HG03066 (cell line): ENCODE results near the gene LEMD1.

Experiments used
- ATAC-seq: cut with Tn5 transposase; IDR thresholded peaks from one replicate; pipeline ENCODE4 v1.9.1; 2021; ENCODE audit warnings: low read depth; ENCODE audit not compliant: unreplicated experiment

The LEMD1 gene, protein sequence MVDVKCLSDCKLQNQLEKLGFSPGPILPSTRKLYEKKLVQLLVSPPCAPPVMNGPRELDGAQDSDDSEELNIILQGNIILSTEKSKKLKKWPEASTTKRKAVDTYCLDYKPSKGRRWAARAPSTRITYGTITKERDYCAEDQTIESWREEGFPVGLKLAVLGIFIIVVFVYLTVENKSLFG

DNA sequence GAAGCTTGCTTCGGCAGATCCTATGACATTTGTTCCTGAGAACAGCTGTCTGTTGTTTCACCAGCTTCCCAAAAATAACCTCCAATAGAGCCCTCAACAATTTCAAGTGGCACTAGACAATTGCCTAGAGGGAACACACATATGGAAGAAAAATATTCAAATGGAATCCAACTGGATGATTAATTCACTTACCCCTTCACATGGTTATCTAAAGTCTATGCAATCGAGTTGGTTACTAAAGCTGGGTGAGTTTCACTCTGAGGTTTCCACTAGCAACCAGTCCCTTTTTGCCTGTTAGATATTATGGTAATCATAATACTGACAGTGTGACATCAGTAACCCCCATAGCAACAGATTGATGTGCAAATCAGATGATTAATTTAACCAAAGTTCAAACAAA, at the start of gene LEMD1:
Gene LEMD1 (minus strand): TSS at position 259 of the 400 bp plus-strand sequence. CDS start 1,520 bp downstream, outside the sequence.
- no peak for ATAC-seq

GRCh38 chr1:205470131-205470530, 48.3 kb upstream of the LEMD1 start:
- ATAC-seq = no peak

GRCh38 chr1:205466595-205467220, 44.9 kb upstream of the LEMD1 start:
- ATAC-seq = no peak

DNA sequence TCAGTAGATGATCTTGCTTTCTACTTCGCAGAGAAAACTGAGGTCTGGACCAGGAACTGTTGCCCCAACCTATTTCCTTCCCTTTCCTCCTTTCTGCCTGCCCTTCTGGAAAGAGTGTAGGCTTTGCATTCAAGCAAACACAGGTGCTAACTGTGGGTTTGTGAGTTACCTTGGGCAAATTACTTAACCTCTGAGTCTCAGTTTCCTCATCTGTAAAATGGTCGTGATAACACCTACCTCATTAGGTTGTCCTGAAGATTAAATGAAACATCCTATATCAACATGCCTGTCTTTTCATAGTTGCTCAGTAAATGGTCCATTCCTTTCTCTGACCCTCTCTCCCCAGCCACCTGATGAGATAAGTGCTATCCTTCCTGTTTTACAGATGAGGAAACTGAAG, 43.5 kb upstream of the LEMD1 start:
- no peak for ATAC-seq

DNA sequence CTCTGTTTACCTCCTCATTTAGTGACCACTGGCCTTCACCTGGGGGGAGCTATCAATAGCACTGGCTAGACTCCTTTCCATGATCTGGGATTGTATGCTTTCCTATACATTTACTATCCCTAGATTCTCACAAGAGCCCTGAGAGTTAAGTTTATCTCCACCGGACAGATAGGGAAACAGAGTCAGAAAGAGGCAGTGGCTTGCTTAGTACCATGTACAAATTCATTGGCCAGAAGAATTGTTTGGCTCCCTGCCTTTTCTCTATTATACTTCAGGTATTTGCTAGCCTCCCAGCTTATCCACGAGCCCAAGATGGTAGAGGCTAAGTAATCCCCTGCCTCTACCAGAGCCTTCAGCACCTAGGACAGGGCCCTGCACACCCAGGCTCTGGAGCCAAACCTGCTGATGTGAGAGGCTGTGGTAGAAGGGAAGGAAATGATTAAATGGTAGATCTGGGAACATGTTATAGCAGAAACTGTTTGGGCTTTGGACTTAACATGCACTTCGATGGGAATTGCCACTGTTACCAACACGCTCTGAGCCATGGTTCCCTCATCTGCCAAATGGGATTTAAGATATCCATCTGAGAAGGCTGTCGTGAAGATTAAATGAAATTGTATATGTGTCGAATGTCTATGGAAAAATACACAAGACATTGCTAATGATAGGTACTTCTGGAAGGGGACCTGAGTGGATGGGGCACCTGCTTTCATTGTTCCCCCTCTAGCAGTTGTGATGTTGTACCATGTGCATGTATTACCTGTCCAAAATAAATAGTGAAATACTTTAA, 37.1 kb upstream of the LEMD1 start:
- ATAC-seq = no peak

DNA sequence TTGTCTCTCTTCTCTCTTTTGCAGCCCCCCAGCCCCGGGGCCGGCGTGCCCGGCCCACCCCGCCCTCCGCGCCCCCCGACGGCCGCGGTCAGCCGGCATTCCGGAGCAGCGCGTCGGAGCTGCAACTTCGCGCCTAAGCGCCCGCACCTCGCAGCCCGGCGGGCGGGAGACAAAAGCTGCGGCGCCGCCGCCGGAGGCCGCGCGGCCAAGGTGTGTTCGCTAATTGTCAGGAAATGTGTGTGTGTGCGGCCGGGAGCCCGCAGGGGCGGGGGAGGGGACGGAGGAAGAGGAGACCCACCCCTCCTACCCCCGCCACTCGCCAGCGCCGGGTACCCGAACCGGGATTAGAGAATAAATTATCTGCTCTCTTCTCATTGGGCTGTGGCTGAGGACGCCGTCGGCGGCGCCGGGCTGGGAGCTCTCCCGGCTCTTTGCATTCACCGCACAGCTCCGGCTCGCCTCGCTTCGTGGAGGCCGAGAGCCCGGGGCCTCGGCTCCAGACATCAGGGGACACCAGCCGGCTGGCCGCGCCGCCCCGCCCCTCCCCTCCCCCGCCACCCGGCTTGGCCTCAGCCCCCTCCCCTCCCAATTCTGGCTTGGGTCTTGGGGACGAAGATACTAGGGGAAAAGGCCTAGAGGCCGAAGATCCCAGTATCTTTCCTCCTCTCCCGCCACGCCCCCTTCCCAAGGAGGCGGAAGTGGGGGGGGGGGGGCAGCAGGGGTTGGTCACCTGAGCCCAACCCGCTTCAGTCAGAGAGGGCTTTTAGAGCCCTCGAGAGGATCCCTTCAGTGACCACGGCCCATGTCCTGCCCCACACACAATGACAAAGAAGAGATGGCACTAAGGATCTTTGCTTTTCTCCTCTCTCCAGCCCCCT, 35.3 kb upstream of the LEMD1 start:
- ATAC-seq = no peak

GRCh38 chr1:205456383-205456867, 34.6 kb upstream of the LEMD1 start:
- no peak for ATAC-seq

DNA sequence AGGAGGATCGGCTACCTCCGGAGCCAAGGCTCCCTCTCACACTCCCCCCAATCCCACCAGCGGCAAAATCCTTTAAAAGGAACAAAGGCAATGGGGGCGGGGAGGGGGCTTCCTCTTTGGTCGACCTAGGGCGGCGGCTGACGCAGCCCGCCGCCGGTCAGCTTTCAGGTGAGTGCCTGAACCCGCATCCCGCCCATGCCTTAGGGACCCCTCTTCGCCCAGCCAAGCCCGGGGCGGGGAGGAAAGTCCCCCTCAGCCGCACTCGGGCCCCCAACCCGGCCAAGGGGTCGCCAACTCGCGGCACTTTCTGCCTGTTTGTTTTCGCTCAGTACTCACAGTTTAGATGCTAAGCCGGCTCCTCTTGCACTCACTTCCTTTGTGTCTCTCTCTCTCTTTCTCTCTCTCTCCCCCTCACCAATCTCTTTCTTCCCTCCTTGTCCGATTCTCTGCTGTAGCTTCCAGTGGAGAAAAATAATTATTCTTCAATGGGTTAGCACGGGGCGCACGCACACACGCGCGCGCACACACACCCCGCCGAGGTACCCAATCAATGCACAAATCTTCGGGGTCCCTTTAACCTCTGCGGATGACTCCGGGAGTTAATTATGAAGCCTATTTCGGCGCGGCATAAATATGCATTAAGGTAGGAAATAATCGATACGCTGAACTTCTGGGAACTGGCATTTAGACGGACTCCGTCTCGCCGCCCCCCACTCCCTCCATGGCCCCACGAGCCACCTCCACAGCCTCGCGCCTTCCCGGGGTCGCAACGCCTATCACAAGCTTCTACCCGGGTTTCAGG, 33.9 kb upstream of the LEMD1 start, which contains the start of gene BLACAT1:
Gene BLACAT1 (minus strand): TSS at position 465 of the 802 bp plus-strand sequence.
- no peak for ATAC-seq

GRCh38 chr1:205454903-205455335, 33.1 kb upstream of the LEMD1 start:
- no peak for ATAC-seq

DNA sequence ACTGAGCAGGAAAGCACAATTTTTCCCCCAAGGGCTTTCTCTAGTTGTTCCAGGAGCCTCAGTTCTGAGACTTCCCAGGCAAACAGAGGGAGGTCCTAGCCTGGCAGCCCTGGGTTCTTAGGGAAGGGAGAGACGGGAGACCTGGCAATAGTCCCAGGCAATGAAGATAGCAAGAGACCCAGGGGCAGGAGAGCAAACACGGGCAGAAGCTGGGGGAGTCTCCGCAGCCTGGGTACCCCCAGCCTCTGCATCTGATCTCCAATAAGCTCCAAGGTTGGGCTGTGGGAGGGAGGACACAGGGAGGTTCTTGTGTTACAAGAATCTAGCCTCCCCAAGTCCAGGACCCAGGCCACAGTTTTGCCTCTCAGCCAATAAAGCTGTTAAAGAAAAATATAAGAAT, 31.6 kb upstream of the LEMD1 start:
- ATAC-seq = no peak

GRCh38 chr1:205452933-205453332, 31.1 kb upstream of the LEMD1 start:
- ATAC-seq = no peak

DNA sequence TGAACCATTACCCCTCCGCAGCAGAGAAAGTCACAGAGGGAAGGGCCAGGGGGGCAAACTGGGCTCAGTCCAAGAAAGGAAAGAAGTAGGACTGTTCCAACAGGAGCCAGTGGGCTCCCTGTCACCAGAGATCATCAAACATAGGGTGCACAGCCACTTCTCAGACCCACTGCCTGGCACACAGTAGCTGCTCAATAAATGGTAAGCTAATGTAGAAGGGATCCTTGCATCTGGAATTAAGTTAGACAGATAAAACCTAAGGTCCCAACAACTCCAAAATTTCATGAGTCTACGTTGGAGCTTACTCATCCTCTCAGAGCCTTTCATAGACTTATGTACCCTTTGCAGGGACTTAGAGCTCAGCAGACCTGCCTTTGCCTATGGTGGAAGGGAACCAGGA, 30.5 kb upstream of the LEMD1 start:
- ATAC-seq = no peak

- no peak for ATAC-seq
Measured at GRCh38 chr1:205451759-205452164, 29.9 kb upstream of the LEMD1 start.

- no peak for ATAC-seq
Measured at GRCh38 chr1:205451202-205451601, 29.3 kb upstream of the LEMD1 start.

DNA sequence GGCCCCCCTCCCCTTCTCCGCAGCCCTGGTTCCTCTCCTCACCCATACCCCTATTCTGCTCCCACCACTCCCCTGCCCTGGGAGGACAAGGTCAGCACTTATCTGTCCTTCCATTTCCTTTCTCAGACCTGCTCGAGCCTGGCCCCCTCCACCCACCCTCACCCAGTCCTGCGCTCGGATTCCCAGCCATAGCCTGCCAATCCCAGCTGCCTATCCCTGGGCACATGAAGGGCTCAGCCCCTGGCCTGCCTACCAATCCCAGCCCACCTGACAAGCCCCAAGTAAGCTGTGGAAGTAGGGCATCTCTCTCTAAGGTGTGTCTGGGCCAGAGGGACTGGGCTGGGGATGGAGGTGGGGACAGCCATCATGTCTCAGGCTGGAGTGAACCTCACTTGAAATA, 28.6 kb upstream of the LEMD1 start:
- no peak for ATAC-seq

DNA sequence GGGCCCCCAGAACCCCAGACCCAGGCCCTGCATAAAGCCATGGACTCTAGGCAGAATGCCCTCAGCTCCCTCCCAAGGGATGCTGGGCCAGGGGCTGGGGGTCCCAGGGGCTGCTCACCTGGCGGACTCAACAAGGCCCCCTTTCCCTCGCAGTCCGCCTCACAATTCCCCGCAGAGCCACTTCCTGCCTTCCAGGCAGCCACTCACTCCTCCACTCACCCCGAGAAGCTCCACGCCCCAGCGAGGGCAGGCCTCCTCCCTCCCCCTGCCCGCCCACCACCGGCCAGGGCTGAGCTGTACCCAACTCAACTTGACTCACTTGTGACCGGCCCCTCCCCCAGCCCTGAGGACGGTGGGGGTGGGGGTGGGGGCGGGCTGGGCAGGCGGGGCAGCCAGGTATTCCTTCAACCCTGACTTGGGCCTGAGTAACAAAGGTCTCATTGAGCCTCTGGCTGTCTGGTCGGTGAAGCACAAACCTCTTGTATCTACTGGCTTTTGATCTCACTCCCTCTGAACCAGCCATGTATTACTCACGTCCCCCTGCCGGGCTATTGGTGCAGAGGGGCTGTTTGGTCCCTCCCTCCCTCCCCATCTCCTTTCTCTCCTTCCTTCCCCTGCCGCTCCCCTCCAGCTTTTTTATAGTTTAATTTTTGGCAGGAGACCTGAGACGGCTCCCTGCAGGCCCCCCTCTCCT, 28.0 kb upstream of the LEMD1 start:
- ATAC-seq = no peak

GRCh38 chr1:205449254-205449749, 27.4 kb upstream of the LEMD1 start:
- no peak for ATAC-seq

DNA sequence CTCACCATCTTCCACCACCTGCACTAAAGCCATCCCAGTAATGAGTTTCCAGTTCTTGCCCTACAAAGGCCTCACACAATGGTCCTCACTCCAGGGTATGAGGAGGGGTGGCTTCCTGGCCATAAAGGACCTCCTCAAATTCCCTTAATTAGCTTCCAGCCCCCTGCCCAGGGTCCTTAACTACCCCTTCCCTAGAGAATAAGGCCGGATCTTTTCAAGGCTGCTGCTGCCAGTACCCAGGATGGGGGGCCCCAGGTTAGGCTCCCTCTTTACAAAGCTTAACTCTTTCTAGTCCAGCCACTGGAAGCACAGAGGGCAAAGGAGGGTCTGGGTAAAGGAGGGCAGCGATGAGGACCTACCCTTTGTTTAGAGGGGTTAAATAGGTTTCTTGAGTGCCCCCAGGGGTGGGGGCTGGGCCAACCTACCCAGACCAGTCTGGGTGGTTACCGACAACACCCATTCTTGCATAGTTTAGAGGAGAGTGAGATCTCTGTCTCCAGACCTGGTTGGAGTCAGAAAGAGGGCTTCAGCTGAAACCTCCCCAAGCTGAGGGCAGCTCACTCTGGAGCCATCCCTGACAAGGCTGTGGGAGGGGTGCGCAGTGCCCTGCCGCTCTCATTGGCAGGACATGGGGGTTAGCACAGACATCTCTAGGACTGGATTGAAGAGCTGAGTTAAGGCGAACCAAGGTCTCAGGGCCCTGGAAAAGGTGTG, 26.8 kb upstream of the LEMD1 start:
- ATAC-seq = no peak
